GM12878 (cell line): Measurements from ENCODE around the gene MFSD6. TPM values are rescaled to one million over a fixed set of nuclear protein-coding genes. Genes with fewer than 3 reads are reported as not detected.

Experiments
- ATAC-seq: fragments of 200-7000 bp; cut with Tn5 transposase; 3 replicates; pipeline ENCODE4 v1.9.1; 2020; ENCODE audit warnings: mild to moderate bottlenecking, moderate library complexity
- BruUV-seq: library from RNA; stranded (reverse); fragments of 400-500 nt; replicated peaks from 2 replicates; lab custom pipeline; 2021; lab: Mats Ljungman, UMichigan
- CTCF ChIA-PET: fragments of 300-600 bp; sonication (Branson Sonifier 250); formaldehyde crosslinking; extraction: SDS; loops from one replicate; lab custom pipeline; 2021; ENCODE audit warnings: inconsistent platforms; lab: Yijun Ruan, JAX
- POLR2A ChIA-PET: fragments of 350-600 bp; formaldehyde crosslinking; extraction: SDS; loops from one replicate; lab custom pipeline; 2021; ENCODE audit warnings: inconsistent platforms; lab: Charles Lee
- RAD21 ChIA-PET: fragments of 300-600 bp; sonication (Branson Sonifier 250); formaldehyde crosslinking; loops from one replicate; lab custom pipeline; 2023; ENCODE audit warnings: antibody characterized with exemption; ENCODE audit not compliant: unreplicated experiment; lab: Charles Lee
- SMC1A ChIA-PET: fragments of 300-600 bp; sonication (Branson Sonifier 250); formaldehyde crosslinking; loops from one replicate; lab custom pipeline; 2023; ENCODE audit not compliant: unreplicated experiment, uncharacterized antibody; lab: Charles Lee
- DNase-seq: peaks from one replicate; pipeline ENCODE4 v3.0.0-alpha.2; 2011; ENCODE audit warnings: low read depth, low spot score
- FAIRE-seq: peaks from 3 replicates; lab custom pipeline; 2011; peaks lifted over from hg19 to GRCh38; lab: Jason Lieb, UNC
- H2AFZ ChIP-seq: 2 replicates; pipeline ENCODE4 v1.6.0; 2011; ENCODE audit warnings: low read depth, low read length, control low read depth; ENCODE audit not compliant: control insufficient read depth
- H3K27ac ChIP-seq: 2 replicates; pipeline ENCODE4 v1.5.1; 2011; ENCODE audit warnings: control low read depth; ENCODE audit not compliant: control insufficient read depth, insufficient read depth
- H3K27me3 ChIP-seq, 2 experiments: replicated peaks in 1 of 2; 2 replicates each; pipeline versions ENCODE4 v1.6.0 to v1.6.1; 2011; ENCODE audit warnings: low read length in 1 of 2; ENCODE audit not compliant: control insufficient read depth in 2 of 2, insufficient read depth in 2 of 2
- H3K36me3 ChIP-seq, 2 experiments: 2 replicates each; pipeline ENCODE4 v1.5.1; 2011; ENCODE audit warnings: low read length in 1 of 2; ENCODE audit not compliant: control insufficient read depth in 2 of 2, insufficient read depth in 2 of 2
- H3K4me1 ChIP-seq: 2 replicates; pipeline ENCODE4 v1.6.1; 2011; ENCODE audit warnings: mild to moderate bottlenecking, low read length, moderate library complexity, mixed read lengths; ENCODE audit not compliant: control insufficient read depth, insufficient read depth
- H3K4me2 ChIP-seq: 2 replicates; pipeline ENCODE4 v1.6.0; 2011; ENCODE audit warnings: control low read depth; ENCODE audit not compliant: control insufficient read depth, insufficient read depth
- H3K4me3 ChIP-seq: fragments of 200-600 bp; sonication (generic); 2 replicates; pipeline ENCODE4 v1.5.1; 2016
- H3K79me2 ChIP-seq: 2 replicates; pipeline ENCODE4 v1.6.0; 2011; ENCODE audit warnings: low read length; ENCODE audit not compliant: control insufficient read depth, insufficient read depth
- H3K9ac ChIP-seq: 2 replicates; pipeline ENCODE4 v1.8.0; 2011; ENCODE audit warnings: low read length, control low read depth, mixed read lengths; ENCODE audit not compliant: control insufficient read depth, insufficient read depth
- H3K9me3 ChIP-seq: replicated peaks from 3 replicates; pipeline ENCODE4 v1.5.1; 2011; ENCODE audit warnings: mild to moderate bottlenecking, low read length; ENCODE audit not compliant: control insufficient read depth, insufficient read depth
- H4K20me1 ChIP-seq: 2 replicates; pipeline ENCODE4 v1.6.0; 2011; ENCODE audit not compliant: control insufficient read depth, insufficient read depth
- BCL11A ChIP-seq: IDR thresholded peaks from 2 replicates; pipeline ENCODE4 v1.6.1; 2011; ENCODE audit warnings: low read depth, low read length
- EGR1 ChIP-seq, 2 experiments: IDR thresholded peaks; 1 replicate in 1 of 2; 2 replicates in 1 of 2; pipeline ENCODE4 v1.6.1; 2011 to 2012; ENCODE audit warnings: low read depth in 2 of 2, low read length in 2 of 2, borderline replicate concordance in 1 of 2, mild to moderate bottlenecking in 1 of 2, moderate library complexity in 1 of 2
- FOS ChIP-seq: IDR thresholded peaks from 3 replicates; pipeline ENCODE4 v1.6.1; 2011; ENCODE audit warnings: borderline replicate concordance; ENCODE audit not compliant: insufficient read length; ENCODE audit errors: extremely low read depth
- NFIC ChIP-seq: IDR thresholded peaks from 2 replicates; pipeline ENCODE4 v1.6.1; 2012; ENCODE audit warnings: low read depth, mild to moderate bottlenecking, inconsistent platforms, low read length, moderate library complexity
- RAD21 ChIP-seq: IDR thresholded peaks from 2 replicates; pipeline ENCODE4 v1.6.1; 2011; ENCODE audit warnings: mild to moderate bottlenecking, low read depth, low read length, moderate library complexity; ENCODE audit not compliant: insufficient read depth
- RUNX3 ChIP-seq: IDR thresholded peaks from 2 replicates; pipeline ENCODE4 v1.6.1; 2012; ENCODE audit warnings: low read length, inconsistent platforms
- SIX5 ChIP-seq: IDR thresholded peaks from 2 replicates; pipeline ENCODE4 v1.6.1; 2011; ENCODE audit warnings: mild to moderate bottlenecking, low read depth, low read length, moderate library complexity; ENCODE audit not compliant: severe bottlenecking
- SMAD5 ChIP-seq: IDR thresholded peaks from 2 replicates; pipeline ENCODE4 v1.6.1; 2016; ENCODE audit warnings: antibody characterized with exemption, low read depth
- TCF12 ChIP-seq: IDR thresholded peaks from 2 replicates; pipeline ENCODE4 v1.6.1; 2011; ENCODE audit warnings: low read depth, mild to moderate bottlenecking, low read length
- YBX1 ChIP-seq: fragments of 450-650 bp; IDR thresholded peaks from 2 replicates; pipeline ENCODE4 v1.6.1; 2016; ENCODE audit warnings: antibody characterized with exemption
- ZBED1 ChIP-seq: IDR thresholded peaks from 2 replicates; pipeline ENCODE4 v1.6.1; 2016; ENCODE audit warnings: borderline replicate concordance
- ZBTB4 ChIP-seq: fragments of 450-650 bp; formaldehyde crosslinking; IDR thresholded peaks from 2 replicates; pipeline ENCODE4 v1.4.0; 2022; ENCODE audit warnings: mild to moderate bottlenecking, moderate library complexity
- ZBTB40 ChIP-seq: fragments of 450-650 bp; IDR thresholded peaks from 2 replicates; pipeline ENCODE4 v1.6.1; 2016; ENCODE audit warnings: mild to moderate bottlenecking, moderate library complexity, borderline replicate concordance
- ZZZ3 ChIP-seq: IDR thresholded peaks from 2 replicates; pipeline ENCODE4 v1.6.1; 2011; ENCODE audit warnings: low read depth; ENCODE audit not compliant: control insufficient read depth, insufficient read length
- WGBS: methylation state at CpG from one replicate; pipeline ENCODE4 v1.1.6; 2016; ENCODE audit warnings: low lambda C conversion rate; ENCODE audit not compliant: insufficient replicate concordance, insufficient coverage; ENCODE audit errors: missing lambda C conversion rate; 5-methylcytosine and 5-hydroxymethylcytosine counted together
- in situ Hi-C: fragments of 300-500 bp; cut with MboI; formaldehyde crosslinking; loops from 9 replicates; pipeline ENCODE4 v1.14.3; 2018; ENCODE audit warnings: mixed read lengths
- intact Hi-C: fragments of 100-400 bp; cut with micrococcal nuclease; formaldehyde crosslinking; loops from one replicate; pipeline ENCODE4 v1.14.2; 2022; ENCODE audit not compliant: unreplicated experiment
- polyA plus RNA-seq, 11 experiments: library from polyadenylated mRNA; depleted of rRNA in 4 of 11; unstranded in 6 of 11; stranded (reverse) in 5 of 11; fragments of >200 nt; fragmentation: Nextera tagmentation in 4 of 11; fragmentation: Illumina TruSeq in 1 of 11; extraction: Ambion mirVana in 4 of 11; extraction: Trizol in 1 of 11; gene quantifications; 1 replicate in 1 of 11; 2 replicates in 10 of 11; pipeline versions ENCODE4 v1.2.1 to v1.2.3, GENCODE V29; 2011 to 2016; ENCODE audit warnings: inconsistent platforms in 2 of 11, missing spikeins in 2 of 11, low read depth in 1 of 11
- total RNA-seq, 4 experiments: library from RNA; depleted of rRNA in 3 of 4; stranded (reverse); fragments of >200 nt in 3 of 4; fragmentation: Illumina TruSeq in 1 of 4; extraction: Trizol in 1 of 4; gene quantifications; 2 replicates each; pipeline versions ENCODE4 v1.2.1 to v1.2.3, GENCODE V29; 2013 to 2021

Gene MFSD6
- total and polyA plus RNA-seq, 10 of the 15 experiments (the other 5 are each of a cell fraction or from before 2014, with no cell fraction given) = 6.7 to 42.6 (median 24.2) TPM

- Histone ChIP-seq H3K9ac (no peak overlapping the region), H4K20me1 (no peaks in the 10 kb centered on the region), H3K4me2 (no peak overlapping the region), H2AFZ (no peak overlapping the region), H3K27ac (no peak overlapping the region), H3K4me1 (no peaks in the 10 kb centered on the region), H3K36me3 (no peaks in the 10 kb centered on the region), H3K4me3 (no peak overlapping the region), H3K79me2 (no peaks in the 10 kb centered on the region), H3K27me3 (no peaks in the 10 kb centered on the region), H3K9me3 (peaks cover 2% of the 10 kb centered on the region; the same call in 1 of the 3 replicates)
- DNase-seq (no peak), ATAC-seq (no peak), FAIRE-seq (no peak)
- no TSS peak for BruUV-seq
- ChIA-PET POLR2A (interaction anchor here (0.7 to 1.4 kb wide), 2 partner anchors 11 to 15 kb away, joined by 3 to 4 read pairs; no protein-coding TSS in a partner anchor), CTCF (interaction anchor here (1.3 to 1.4 kb wide), 2 partner anchors 15 to 133 kb away, joined by 3 to 5 read pairs; no protein-coding TSS in a partner anchor), SMC1A (interaction anchor here (1.2 to 1.8 kb wide), 3 partner anchors 9 to 45 kb away, joined by 4 to 6 read pairs (median 4); no protein-coding TSS in a partner anchor), RAD21 (interaction anchor here (1.3 kb wide), 2 partner anchors 15 to 132 kb away, joined by 3 to 4 read pairs; no protein-coding TSS in a partner anchor)
- WGBS = 98% methylated on average over 3 of the region's 3 CpGs
- intact Hi-C loops (no loop called here), in situ Hi-C loops (no loop called here)
- TF ChIP-seq ZBED1 (no peak), RUNX3 (no peak), ZZZ3 (no peak), ZBTB40 (no peak), YBX1 (no peak), BCL11A (no peak), SIX5 (no peak), FOS (no peak), TCF12 (no peak), NFIC (no peak), EGR1 (IDR thresholded peaks at IDR 0.05; ENCODE audit: borderline replicate concordance in 1 of 2, low read depth in 2 of 2, low read length in 2 of 2) (no peak), ZBTB4 (CRISPR knock-in tag) (no peak), RAD21 (no peak), SMAD5 (no peak)
Observed at GRCh38 chr2:190546734-190547133, 138.6 kb downstream of the MFSD6 start.
